ENCODE results near the gene LSP1. TPM values are rescaled to one million over a fixed set of nuclear protein-coding genes. Genes with fewer than 3 reads are reported as not detected.

LSP1 gene
- total and polyA plus RNA-seq, 2 donors (not counting 1 experiment from before 2014, with no cell fraction given): 0.19 to 1.8 TPM

DNA sequence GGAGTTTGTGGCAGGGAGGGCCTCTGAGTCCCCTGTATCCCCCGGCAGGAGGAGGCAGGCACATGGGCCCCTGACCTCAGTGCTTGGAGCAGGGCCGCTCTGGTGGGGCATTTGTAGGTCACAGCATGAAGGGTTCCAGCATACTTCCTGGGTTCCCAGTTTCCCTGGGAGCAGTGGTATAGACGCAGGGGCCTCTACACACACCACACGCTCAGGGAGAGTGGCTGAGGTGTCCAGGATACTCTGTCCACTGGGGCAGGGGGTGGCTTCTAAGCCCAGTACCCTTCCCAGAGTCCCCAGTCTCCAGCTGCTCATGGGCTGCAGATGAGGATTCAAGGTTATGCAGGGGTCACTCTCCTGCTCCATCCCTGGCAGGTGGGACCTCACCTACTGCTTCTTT is 6.1 kb downstream of the LSP1 start:
- Histone ChIP-seq H3K27ac (ENCODE audit: insufficient read depth, low read length) (no peak overlapping the region), H4K20me1 (ENCODE audit: control insufficient read depth, extremely low read depth, insufficient read depth, low read length) (no peaks in the 10 kb centered on the region), H3K4me3 (replicated peaks in 1 of 4; ENCODE audit: control extremely low read depth in 1 of 4, insufficient read depth in 1 of 4, low read depth in 3 of 4, low read length in 4 of 4) (no peak overlapping the region), H3K79me2 (ENCODE audit: control insufficient read depth, insufficient read depth, low read length) (no peaks in the 10 kb centered on the region), H3K4me1 (ENCODE audit: control insufficient read depth, extremely low read depth, insufficient read depth, low read length) (peaks cover 6% of the 10 kb centered on the region), H2AFZ (ENCODE audit: low read length) (no peak overlapping the region), H3K27me3 (ENCODE audit: control insufficient read depth, insufficient read depth, low read length) (no peaks in the 10 kb centered on the region), H3K36me3 (ENCODE audit: control insufficient read depth, insufficient read depth, low read length) (no peaks in the 10 kb centered on the region), H3K9ac (ENCODE audit: insufficient read depth, low read length) (no peak overlapping the region), H3K9me3 (ENCODE audit: control insufficient read depth, insufficient read depth, low read depth, low read length) (no peaks in the 10 kb centered on the region), H3K4me2 (ENCODE audit: extremely low read depth, insufficient read depth, low read length) (no peak overlapping the region)
- TF ChIP-seq, protein P1, sequence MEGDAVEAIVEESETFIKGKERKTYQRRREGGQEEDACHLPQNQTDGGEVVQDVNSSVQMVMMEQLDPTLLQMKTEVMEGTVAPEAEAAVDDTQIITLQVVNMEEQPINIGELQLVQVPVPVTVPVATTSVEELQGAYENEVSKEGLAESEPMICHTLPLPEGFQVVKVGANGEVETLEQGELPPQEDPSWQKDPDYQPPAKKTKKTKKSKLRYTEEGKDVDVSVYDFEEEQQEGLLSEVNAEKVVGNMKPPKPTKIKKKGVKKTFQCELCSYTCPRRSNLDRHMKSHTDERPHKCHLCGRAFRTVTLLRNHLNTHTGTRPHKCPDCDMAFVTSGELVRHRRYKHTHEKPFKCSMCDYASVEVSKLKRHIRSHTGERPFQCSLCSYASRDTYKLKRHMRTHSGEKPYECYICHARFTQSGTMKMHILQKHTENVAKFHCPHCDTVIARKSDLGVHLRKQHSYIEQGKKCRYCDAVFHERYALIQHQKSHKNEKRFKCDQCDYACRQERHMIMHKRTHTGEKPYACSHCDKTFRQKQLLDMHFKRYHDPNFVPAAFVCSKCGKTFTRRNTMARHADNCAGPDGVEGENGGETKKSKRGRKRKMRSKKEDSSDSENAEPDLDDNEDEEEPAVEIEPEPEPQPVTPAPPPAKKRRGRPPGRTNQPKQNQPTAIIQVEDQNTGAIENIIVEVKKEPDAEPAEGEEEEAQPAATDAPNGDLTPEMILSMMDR (conservative IDR thresholded peaks at IDR 0.05 in 1 of 2, IDR thresholded peaks at IDR 0.05 in 1 of 2; ENCODE audit: low read depth in 1 of 2, low read length in 2 of 2): no peak
- TF ChIP-seq EZH2 (IDR thresholded peaks at IDR 0.05; ENCODE audit: low read length, missing control alignments): no peak
- DNase-seq (ENCODE audit: low read depth in 2 of 2): no peak

DNA sequence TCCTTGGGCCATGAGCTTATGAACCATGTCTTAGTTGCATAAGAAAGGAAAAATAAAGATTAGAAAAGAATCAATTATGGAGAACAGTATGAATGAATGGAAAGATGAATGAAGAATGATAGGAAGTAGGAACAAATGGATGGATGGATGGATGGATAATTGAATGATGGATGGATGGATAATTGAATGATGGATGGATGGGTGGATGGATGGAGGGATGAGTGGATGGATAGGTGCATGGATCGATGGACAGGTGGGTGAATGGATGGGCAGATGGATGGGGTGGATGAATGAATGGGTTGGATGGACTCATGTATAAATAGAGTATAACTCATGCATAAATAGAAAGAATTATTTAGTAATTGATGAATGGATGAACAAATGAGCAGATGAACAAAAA is 7.2 kb downstream of the LSP1 start:
- Histone ChIP-seq H3K9ac (ENCODE audit: insufficient read depth, low read length) (no peak overlapping the region), H3K4me3 (replicated peaks in 1 of 4; ENCODE audit: control extremely low read depth in 1 of 4, insufficient read depth in 1 of 4, low read depth in 3 of 4, low read length in 4 of 4) (no peak overlapping the region), H2AFZ (ENCODE audit: low read length) (no peak overlapping the region), H3K27me3 (ENCODE audit: control insufficient read depth, insufficient read depth, low read length) (no peaks in the 10 kb centered on the region), H3K36me3 (ENCODE audit: control insufficient read depth, insufficient read depth, low read length) (no peaks in the 10 kb centered on the region), H3K9me3 (ENCODE audit: control insufficient read depth, insufficient read depth, low read depth, low read length) (no peaks in the 10 kb centered on the region), H3K79me2 (ENCODE audit: control insufficient read depth, insufficient read depth, low read length) (no peaks in the 10 kb centered on the region), H4K20me1 (ENCODE audit: control insufficient read depth, extremely low read depth, insufficient read depth, low read length) (no peaks in the 10 kb centered on the region), H3K4me2 (ENCODE audit: extremely low read depth, insufficient read depth, low read length) (no peak overlapping the region), H3K27ac (ENCODE audit: insufficient read depth, low read length) (no peak overlapping the region), H3K4me1 (ENCODE audit: control insufficient read depth, extremely low read depth, insufficient read depth, low read length) (peaks cover 9% of the 10 kb centered on the region)
- TF ChIP-seq EZH2 (IDR thresholded peaks at IDR 0.05; ENCODE audit: low read length, missing control alignments): no peak
- TF ChIP-seq, protein P1 (conservative IDR thresholded peaks at IDR 0.05 in 1 of 2, IDR thresholded peaks at IDR 0.05 in 1 of 2; ENCODE audit: low read depth in 1 of 2, low read length in 2 of 2): no peak
- DNase-seq (ENCODE audit: low read depth in 2 of 2): no peak

DNA sequence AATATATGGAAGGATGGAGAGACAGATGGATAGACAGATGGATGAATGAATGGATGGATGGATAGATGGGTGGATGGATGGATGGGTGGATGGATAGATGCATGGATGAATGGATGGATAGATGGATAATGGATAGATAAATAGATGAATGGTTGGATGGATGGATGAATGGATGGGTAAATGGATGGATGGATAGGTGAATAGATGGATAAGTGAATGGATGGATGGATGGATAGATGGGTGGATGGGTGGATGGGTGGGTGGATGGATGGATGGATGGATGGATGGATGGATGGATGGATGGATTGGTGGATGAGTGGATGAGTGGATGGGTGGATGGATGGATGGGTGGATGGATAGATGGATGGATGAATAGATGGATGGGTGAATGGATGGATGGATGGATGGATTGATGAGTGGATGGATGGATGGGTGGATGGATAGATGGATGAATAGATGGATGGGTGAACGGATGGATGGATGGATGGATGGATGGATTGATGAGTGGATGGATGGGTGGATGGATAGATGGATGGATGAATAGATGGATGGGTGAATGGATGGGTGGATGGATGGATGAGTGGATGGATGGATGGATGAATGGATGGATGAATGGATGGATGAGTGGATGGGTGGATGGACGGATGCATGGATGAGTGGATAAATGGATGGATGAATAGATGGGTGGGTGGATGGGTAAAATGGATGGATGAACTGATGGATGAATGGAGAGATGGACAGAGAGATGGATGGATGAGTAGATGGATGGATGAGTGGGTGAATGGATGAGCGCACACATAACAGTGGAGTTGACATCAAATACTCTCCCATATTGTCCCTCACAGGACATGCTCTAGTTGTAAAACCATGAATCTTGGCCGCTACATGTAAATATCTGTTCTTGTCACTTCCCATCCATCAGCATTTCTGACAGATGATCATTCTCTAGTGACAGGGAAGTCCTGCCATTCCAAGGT is 8.8 kb downstream of the LSP1 start:
- no peak overlapping the region for H3K27ac ChIP-seq (ENCODE audit: insufficient read depth, low read length)
- no peak overlapping the region for H2AFZ ChIP-seq (ENCODE audit: low read length)
- no peaks in the 10 kb centered on the region for H4K20me1 ChIP-seq (ENCODE audit: control insufficient read depth, extremely low read depth, insufficient read depth, low read length)
- no peak overlapping the region for H3K4me2 ChIP-seq (ENCODE audit: extremely low read depth, insufficient read depth, low read length)
- DNase-seq (ENCODE audit: low read depth in 2 of 2): no peak
- no peak overlapping the region for H3K9ac ChIP-seq (ENCODE audit: insufficient read depth, low read length)
- TF ChIP-seq, protein P1 (conservative IDR thresholded peaks at IDR 0.05 in 1 of 2, IDR thresholded peaks at IDR 0.05 in 1 of 2; ENCODE audit: low read depth in 1 of 2, low read length in 2 of 2): no peak
- no peak for TF ChIP-seq EZH2 (IDR thresholded peaks at IDR 0.05; ENCODE audit: low read length, missing control alignments)
- no peaks in the 10 kb centered on the region for H3K79me2 ChIP-seq (ENCODE audit: control insufficient read depth, insufficient read depth, low read length)
- H3K4me1 ChIP-seq (ENCODE audit: control insufficient read depth, extremely low read depth, insufficient read depth, low read length): peaks cover 9% of the 10 kb centered on the region
- H3K9me3 ChIP-seq (ENCODE audit: control insufficient read depth, insufficient read depth, low read depth, low read length): no peaks in the 10 kb centered on the region
- no peaks in the 10 kb centered on the region for H3K27me3 ChIP-seq (ENCODE audit: control insufficient read depth, insufficient read depth, low read length)
- H3K36me3 ChIP-seq (ENCODE audit: control insufficient read depth, insufficient read depth, low read length): no peaks in the 10 kb centered on the region
- H3K4me3 ChIP-seq (replicated peaks in 1 of 4; ENCODE audit: control extremely low read depth in 1 of 4, insufficient read depth in 1 of 4, low read depth in 3 of 4, low read length in 4 of 4): no peak overlapping the region

Measured in fibroblast of lung (primary cell).